NCI-H187 treated with DMSO at 0.1 percent for 48 hours (cell line): Measurements from ENCODE around the gene ZNF366.

Source experiments
- DNase-seq: peaks from one replicate; lab custom pipeline; 2025; lab: John Stamatoyannopoulos, UW

ZNF366 gene

DNA sequence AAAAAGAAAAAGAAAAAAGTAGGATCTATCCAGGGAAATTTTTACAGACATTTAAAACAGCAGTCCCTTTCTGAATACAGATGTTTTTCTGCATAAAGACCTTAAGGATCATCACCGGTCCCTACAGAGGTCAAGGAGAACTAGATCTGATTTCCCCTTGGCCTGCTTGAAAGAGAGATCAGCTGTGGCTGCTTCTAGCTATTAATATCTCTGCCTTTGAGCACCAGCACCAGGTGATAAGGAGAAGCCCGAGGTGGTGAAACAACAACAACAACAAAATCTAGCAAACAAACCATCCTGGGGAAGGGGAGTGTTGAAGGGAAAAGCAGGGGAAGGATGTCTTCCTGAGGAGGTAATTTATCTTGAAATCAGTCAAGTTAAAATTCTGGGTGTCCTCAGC lies 42.1 kb downstream of the ZNF366 start:
- no peak for DNase-seq

DNA sequence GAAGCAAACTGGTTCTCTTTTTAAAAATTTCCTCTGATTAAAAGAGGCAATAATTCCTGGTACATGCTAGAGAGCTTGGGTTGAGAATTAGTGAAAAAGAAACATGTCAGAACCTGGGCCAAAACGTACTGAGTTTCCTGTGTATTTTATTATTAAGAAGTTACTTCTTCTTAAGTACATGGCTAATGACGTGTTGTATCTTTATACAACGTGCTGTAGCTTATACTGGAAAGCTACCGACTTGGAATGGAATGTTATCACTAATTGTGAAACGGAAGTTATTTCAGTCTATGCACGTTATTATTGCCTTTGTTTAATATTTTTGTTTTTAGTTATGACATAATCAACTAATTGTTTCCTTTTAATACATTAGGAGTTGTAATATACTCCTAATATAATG lies 43.1 kb downstream of the ZNF366 start:
- no peak for DNase-seq

DNA sequence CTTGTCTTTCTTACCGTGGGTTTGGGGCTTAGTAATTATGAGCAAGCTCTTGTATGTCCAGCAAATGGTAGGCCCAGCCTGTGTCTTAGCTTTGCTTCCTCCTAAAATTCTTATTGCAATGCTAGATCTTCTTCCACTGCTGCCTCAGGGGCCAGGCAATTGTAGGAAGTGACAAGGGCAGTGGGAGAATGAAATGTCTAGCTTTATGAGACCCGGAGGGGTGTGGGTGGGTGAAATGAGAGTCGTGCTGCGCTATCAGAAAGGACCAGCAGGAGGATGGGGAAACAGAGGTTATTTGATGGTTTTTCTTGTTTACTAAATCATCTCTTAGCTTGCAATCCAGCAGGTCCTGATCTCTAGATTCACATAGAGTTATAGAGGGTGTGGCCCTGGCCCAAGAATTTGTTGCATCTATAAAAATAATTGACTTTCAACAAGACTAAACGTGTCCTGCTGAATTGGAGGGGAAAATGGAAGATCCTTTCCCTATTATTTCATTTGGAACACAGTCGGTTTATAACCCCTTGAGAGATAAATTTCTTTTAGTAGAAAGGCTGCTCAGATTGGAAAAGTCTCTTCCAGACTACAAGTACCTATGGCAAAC lies 43.7 kb downstream of the ZNF366 start:
- no peak for DNase-seq

DNA sequence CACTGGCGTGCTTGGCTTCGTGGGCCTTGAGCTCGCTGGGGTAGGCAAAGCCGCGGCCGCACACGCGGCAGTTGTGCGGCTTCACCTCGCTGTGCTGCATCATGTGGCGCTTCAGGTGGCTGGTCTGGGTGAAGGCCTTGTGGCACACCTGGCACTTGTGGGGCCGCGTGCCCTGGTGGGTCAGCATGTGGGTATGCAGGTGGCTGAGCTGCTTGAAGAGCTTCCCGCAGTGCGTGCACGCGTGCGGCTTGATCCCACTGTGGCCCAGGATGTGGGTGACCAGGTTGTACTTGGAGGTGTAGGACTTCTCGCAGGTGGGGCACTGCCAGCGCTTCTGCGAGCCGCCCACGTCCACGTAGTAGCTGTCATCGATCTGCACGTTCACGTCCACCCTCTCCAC lies 46.8 kb downstream of the ZNF366 start:
- no peak for DNase-seq

DNA sequence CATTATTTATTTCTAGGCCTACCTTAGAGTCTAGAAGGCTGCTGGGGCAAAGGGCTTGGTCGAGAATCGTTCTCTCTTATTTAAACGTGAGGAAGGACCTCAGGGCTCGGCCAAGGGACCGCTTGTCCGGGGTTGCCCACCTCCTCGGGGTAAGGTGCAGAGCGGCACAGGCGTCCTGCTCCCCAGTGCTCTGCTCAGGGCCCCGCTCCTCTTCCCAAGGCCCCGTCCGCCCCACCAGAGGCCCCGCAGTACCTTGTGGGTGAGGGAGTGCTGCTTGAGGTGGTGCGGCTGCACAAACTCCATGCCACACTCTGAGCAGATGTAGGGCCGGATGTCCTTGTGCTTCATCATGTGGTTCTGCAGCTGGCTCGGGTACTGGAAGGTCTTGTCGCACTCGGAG lies 47.3 kb downstream of the ZNF366 start:
- DNase-seq: no peak

DNA sequence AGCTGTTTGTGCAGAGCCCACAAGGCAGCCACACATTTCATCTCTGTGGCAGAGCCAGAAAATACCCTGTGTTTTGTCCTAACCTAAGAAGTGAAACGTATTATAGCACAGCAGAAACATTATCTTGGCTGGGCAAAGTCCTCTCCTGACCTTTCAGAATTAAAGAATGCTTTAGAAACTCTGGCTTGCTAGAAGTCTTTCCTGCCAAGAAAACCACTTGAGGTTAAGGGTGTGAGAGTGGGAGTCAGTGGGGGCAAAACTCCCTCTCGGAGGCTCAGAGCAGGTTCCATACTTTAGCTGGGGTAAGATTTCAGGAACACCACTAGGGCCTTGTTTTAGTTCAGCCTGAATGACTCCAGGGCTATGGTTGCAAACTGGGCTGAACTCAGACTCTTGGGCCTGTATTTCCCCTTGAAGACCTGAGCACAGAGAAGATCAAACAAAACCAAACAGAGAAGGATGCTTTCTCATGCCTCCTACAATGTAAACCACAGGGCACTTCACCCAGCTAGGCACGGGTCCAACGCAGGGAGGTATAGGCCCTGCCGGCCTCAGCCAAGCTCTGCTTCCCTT lies 48.0 kb downstream of the ZNF366 start:
- no peak for DNase-seq

DNA sequence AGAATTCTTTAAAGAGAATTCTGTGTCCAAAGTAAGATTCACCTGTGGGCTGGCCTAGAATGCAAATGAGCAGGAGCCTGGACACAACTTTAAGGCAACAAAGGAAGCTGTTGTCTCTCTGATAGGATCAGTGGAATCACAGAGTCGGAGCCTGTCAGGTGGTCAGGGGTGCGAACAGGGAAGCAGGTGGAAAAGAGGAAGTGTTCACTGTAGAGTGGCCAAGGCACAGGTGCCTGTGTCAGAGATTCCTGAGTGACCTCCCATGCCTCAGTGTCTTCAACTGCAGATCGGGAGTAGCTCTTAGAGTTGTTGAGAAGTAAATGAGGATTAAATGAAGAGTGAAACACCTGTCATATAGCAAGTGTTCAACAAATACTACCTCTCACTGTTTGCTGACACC lies 48.8 kb downstream of the ZNF366 start:
- DNase-seq: no peak

DNA sequence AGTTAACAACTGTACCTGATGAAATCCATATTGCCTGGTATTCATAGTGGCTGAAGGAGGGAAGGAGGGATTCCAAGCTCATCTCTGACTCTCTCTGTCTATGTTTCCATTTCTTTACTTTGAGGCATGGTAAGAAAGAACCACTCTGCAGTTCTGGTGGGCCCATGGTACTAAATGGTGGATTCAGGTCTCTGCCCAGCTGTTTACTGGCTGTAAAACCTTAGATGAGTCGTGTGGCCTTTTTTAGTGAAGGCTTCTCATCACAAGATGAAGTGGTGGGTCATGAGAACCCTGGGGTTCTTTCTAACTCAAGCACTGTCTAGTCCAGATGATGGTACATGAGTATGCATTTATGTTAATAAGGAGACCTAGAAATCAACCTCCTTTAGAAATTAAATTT lies 49.7 kb downstream of the ZNF366 start:
- DNase-seq: no peak

DNA sequence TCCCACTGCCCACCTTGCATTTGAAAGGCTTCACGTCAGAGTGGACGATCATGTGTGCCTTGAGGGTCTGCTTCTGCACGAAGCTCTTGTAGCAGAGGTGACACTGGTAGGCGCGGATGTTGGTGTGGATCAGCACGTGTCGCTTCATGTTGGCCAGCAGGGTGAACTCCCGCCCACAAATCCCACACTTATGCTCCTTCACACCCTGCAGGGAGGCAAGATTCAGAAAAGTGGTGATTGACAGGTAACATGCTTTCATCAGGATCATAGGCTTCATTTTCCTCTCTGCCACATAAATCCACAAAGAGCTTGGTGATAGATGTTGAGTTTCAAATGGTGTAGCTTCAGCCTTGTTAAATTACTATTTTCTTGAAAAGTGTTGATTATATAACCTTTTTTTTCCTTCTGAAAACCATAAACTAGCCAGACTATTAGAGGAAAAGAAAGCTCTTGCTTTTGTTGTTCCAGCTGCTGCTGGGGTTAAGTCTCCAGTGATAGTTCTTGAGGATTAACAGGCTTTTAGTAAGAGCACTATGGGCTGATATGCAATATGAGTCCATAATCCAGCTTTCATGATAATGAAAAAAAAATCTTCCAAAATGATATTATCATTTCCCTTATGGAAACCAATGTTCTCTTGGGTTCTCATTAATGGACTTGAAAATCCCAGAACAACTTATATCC lies 50.7 kb downstream of the ZNF366 start:
- no peak for DNase-seq

DNA sequence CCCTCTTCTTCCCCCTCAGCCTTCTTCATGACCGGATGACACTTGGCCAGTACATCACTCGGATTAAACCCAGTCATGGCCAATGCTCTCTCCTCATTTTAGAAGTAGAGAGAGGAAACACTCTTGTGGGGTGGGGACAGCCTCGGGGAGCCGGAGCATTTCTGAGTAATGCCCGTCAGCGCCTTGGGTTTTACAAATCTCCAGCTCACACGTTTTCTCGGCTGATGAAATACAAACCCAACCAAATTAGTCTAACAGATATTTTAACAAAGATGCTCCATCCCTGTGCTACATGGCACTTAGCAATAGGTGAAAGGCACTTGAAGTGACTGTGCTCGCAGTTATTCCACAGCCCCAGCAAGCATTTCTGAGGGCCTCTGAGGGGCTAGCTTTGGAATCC lies 51.7 kb downstream of the ZNF366 start:
- no peak for DNase-seq

DNA sequence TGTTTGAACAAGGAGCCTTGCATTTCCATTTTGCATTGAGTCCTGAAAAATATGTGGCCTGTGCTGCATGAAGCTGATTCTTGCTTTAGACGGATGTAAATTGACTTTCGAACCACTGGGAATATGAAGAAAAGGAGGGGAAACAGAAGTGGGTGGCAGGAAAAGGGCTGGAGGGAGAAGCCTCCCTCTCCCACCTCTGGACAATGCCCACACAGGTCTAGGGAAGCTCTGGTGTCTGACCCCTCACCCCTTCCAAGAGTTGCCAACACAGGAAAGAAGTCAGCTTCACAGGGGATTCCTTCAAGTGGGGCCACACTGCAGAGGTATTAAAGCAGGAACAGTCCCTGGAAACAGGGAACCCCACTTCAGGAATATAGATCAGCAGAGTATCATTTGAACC lies 52.2 kb downstream of the ZNF366 start:
- DNase-seq: no peak

DNA sequence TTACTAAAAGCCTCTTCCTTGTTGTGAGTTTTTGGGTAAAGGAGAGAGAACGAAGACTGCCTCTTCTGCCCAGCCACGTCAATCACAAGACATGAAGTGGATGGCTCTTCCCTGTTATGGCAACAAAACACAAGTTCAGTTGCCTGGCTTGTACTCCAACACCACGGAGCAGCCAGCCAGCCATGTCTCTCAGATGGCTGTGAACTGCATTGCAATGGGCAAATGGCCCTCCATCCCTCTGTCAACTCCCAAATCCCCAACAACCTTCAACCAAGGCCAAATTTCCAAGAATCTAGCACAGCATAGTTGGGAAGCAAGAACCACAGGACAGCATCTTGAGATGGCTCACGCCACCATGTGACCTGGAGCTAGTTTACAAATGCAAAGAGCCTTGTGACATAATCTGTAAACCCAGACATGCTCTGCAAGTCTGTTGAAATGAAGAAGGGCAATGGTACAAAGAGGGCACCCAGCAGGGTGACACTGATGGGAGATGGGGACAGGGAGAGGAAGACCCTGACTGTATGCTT lies 53.9 kb downstream of the ZNF366 start:
- DNase-seq: no peak

DNA sequence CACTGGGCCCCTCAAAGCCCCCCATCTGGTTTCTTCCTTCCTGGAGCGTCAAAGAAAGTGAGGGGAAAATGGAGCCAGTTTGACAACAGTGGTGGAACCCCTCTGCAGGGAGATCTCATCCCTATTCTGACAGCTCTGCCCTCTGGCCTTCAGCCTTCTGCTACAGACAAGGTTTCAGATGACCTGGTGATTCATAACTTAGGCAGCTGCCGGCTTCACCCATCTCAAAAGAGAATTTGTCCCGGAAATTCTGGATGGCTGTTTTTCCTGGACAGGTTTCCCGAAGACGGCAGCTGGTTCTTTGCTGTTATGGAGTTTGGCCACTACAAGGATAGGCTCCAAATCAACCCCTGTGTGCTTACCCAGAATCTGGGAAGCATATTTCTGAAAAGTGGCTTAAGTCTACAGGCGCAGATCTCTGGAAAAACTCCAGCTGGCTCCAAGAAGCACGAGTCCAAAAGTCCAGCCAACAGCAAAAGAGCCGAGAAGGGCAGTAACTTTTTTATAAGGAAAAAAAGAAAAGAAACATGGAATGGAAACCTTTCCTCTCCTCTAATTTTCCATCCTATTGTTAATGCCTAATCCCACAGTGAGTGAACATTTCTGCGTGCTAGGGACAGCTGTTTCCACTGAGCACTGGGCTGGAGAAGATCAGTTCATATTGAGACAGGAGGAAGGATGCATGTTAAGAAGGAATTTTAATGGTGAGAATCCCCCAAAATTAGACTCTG lies 54.5 kb downstream of the ZNF366 start:
- no peak for DNase-seq

DNA sequence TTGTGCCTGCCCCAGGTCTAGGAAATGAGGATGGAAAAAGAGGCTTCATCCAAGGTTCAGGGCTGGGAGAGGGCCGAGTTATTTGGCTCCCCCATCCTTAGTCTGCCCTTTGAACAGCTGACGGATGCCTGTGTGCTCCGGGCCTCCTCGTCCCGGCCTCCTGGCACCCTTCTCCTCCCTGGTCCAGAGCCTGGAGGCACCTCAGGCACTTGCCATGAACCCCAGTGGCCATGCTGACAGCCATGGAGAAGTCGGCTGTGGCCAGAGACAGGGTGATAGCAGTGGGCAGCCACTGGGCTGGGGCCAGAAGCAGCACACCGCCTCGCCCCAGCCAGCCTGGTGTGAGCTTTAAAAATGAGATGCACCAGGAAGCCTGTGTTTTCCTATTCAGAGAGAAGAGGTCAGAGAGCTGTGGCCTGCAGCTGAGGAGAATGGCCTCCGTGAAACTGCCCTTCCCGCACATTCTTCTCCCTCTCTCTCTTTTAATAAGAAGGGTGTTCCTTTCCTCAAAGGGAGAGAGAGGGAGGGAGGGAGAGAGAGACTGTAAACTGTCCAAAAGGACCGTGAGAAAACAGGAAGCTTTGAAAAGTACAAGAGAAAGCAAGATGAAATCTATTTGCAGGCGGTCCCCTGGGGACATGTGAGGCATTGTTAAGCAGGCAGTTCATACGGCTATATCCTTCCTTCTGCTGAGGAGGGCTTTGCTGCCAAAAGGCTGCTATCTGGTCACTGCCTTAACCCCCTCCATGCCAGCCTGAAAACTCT lies 55.3 kb downstream of the ZNF366 start:
- no peak for DNase-seq

DNA sequence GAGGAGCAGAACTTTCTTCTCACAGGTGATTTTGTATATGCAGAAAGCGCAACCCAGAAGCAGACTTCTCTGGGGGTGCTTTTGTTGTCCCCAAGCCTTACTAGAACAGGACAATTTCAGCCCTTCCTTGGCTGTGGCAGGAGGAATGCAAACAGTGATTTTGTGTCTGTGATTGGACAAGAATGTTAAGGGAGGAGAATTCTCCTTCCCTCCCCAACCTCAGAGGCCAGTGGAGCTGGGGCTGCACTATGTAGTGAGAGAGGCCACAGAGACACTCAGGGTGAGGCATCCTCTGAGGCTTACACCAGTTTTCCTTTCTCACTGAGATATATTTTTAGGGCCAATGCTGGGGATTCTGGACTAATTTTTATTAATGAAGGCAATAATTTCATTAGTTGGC lies 58.8 kb downstream of the ZNF366 start:
- DNase-seq: no peak

DNA sequence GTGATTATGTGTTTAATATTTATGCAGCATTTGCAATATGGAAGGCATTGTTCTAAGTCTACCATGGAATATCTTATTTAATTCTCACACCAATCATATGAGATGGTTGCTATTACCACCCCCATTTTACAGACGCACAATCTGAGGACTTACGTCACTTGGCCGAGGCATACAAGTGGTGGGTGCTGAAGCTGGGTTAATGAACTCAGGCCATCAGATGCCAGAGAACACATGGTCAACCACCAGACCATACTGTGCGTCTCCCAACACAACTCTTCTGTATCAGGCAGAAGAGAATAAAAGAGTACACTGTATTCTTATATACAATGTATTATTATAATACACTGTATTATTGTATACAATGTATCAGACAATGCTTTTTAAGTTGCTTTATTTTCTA lies 59.5 kb downstream of the ZNF366 start:
- DNase-seq: no peak

DNA sequence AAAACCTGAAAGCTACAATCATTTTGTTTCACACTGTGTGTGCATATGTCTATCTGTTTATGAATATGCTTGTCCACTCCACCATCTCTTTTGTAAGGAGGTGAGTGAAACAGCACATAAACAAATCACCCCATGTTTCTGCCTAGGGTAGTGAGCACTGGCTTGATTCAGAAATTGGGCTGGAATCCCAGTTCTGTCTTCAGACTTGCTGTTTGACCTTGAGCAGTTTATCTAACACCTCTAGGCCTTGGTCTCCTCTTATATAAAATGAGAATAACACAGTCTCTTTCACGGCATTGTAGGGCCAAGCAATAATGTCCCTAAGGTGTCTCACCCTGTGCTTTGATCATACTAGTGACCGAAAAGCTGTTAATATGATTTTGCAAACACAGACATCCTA lies 61.2 kb downstream of the ZNF366 start:
- DNase-seq: no peak

DNA sequence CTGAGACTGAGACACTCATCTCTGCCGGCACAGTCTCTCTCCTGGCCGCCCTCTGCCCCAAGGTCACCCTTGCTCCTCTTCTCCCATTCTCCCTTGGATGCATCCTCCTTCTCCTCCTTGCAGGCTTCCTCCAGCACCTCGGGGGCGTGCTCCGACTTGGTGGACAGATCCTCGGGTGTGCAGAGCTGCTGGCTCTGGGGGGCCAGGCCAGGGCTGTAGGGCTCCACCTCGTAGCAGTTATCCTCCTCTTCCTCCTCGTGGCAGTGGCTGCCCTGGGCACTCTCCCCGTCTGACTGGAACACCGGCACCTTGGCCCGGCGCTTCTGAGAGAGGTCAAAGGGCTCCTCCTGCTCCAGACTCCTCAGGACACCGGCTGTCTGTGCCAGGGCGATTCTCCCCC lies 63.3 kb downstream of the ZNF366 start:
- no peak for DNase-seq

DNA sequence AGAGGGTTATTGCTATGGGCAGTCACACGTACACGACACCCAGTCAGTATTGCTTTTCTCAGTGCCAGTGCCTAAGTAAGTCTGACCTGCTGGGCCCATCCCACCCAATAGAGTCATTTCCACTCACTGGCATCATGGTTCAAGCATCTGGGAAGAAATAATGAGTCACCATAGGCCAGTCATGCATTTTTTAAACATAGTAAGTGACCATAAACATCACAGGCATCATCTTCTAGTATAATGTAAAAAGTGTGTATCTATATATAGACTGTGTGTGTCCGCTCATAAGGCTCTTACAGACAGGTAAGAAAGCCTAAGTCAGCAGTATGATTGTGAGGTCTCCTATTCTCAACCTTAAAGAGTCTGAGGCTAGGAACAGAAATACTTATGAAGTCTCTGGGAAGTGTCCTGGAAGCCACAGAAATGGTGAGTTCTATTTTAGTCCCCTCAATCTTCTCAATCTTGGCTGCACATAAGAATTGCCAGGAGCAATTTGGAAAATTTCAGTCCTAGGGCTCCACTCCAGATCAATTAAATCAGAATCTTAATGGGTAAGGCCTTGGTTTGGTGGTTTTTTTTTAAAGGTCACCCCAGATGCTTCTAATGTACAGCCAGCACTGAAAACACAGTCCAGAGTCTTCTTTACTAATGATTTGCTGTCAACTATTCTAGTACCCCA lies 65.2 kb downstream of the ZNF366 start:
- DNase-seq: no peak

DNA sequence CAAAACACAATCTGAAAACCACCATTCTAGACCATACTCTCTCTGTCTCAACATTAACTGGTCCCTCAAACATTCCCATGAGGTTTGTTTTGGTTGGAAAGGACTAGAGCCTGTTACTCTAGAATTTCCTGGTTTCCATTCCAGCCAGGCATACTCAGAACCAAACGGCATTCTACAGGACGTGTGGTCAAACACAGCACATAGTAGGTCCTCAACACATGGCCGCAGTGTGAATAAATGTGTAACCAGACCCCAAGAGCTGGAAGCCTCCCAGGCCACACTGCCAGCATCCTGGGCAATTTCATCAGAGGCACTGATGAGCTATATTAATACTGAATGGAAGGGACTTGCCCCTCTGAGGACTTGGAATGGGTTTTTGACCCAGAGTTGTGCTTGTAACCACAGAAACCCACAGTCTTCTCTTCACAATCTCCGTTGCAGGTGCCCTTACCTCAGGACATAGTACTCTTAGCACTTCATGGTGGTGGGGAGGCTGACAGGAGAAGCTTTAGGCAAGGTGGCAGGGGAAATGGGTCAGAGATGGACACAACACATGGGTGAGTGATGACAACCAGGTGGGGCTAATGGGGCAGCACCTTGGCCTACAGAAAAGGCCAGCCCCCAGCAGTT lies 66.0 kb downstream of the ZNF366 start:
- DNase-seq: no peak

DNA sequence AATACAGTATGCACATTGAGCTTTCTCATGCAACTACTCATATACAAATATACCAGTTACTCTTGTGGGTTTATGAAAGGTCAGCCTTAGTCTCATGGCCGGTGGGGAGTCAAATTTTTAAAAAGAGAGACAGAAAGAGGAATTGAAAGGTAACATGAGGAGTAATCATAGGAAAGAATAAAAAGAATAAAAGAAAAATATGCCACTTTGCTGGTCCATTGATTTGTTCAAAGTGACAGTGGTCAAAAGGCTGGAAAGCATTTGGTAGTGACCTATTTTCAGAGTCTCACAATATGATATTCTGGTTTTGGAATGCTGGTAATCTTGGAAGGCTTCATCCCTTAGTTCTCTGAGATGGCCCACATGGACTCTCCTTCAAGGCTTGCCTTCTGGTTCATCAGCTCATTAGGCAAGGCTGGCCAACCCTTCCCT lies 67.0 kb downstream of the ZNF366 start:
- DNase-seq: no peak
